GM12878 (cell line): ENCODE results near the gene HIVEP3. TPM values are rescaled to one million over a fixed set of nuclear protein-coding genes. Genes with fewer than 3 reads are reported as not detected.

Experiments
- ATAC-seq: fragments of 200-7000 bp; cut with Tn5 transposase; 3 replicates; pipeline ENCODE4 v1.9.1; 2020; ENCODE audit warnings: mild to moderate bottlenecking, moderate library complexity
- BruUV-seq: library from RNA; stranded (reverse); fragments of 400-500 nt; replicated peaks from 2 replicates; lab custom pipeline; 2021; lab: Mats Ljungman, UMichigan
- CTCF ChIA-PET: fragments of 300-600 bp; sonication (Branson Sonifier 250); formaldehyde crosslinking; extraction: SDS; loops from one replicate; lab custom pipeline; 2021; ENCODE audit warnings: inconsistent platforms; lab: Yijun Ruan, JAX
- POLR2A ChIA-PET: fragments of 350-600 bp; formaldehyde crosslinking; extraction: SDS; loops from one replicate; lab custom pipeline; 2021; ENCODE audit warnings: inconsistent platforms; lab: Charles Lee
- RAD21 ChIA-PET: fragments of 300-600 bp; sonication (Branson Sonifier 250); formaldehyde crosslinking; loops from one replicate; lab custom pipeline; 2023; ENCODE audit warnings: antibody characterized with exemption; ENCODE audit not compliant: unreplicated experiment; lab: Charles Lee
- SMC1A ChIA-PET: fragments of 300-600 bp; sonication (Branson Sonifier 250); formaldehyde crosslinking; loops from one replicate; lab custom pipeline; 2023; ENCODE audit not compliant: unreplicated experiment, uncharacterized antibody; lab: Charles Lee
- DNase-seq: peaks from one replicate; pipeline ENCODE4 v3.0.0-alpha.2; 2011; ENCODE audit warnings: low read depth, low spot score
- FAIRE-seq: peaks from 3 replicates; lab custom pipeline; 2011; peaks lifted over from hg19 to GRCh38; lab: Jason Lieb, UNC
- H2AFZ ChIP-seq: 2 replicates; pipeline ENCODE4 v1.6.0; 2011; ENCODE audit warnings: low read depth, low read length, control low read depth; ENCODE audit not compliant: control insufficient read depth
- H3K27ac ChIP-seq: 2 replicates; pipeline ENCODE4 v1.5.1; 2011; ENCODE audit warnings: control low read depth; ENCODE audit not compliant: control insufficient read depth, insufficient read depth
- H3K27me3 ChIP-seq, 2 experiments: replicated peaks in 1 of 2; 2 replicates each; pipeline versions ENCODE4 v1.6.0 to v1.6.1; 2011; ENCODE audit warnings: low read length in 1 of 2; ENCODE audit not compliant: control insufficient read depth in 2 of 2, insufficient read depth in 2 of 2
- H3K36me3 ChIP-seq, 2 experiments: 2 replicates each; pipeline ENCODE4 v1.5.1; 2011; ENCODE audit warnings: low read length in 1 of 2; ENCODE audit not compliant: control insufficient read depth in 2 of 2, insufficient read depth in 2 of 2
- H3K4me1 ChIP-seq: 2 replicates; pipeline ENCODE4 v1.6.1; 2011; ENCODE audit warnings: mild to moderate bottlenecking, low read length, moderate library complexity, mixed read lengths; ENCODE audit not compliant: control insufficient read depth, insufficient read depth
- H3K4me2 ChIP-seq: 2 replicates; pipeline ENCODE4 v1.6.0; 2011; ENCODE audit warnings: control low read depth; ENCODE audit not compliant: control insufficient read depth, insufficient read depth
- H3K4me3 ChIP-seq: fragments of 200-600 bp; sonication (generic); 2 replicates; pipeline ENCODE4 v1.5.1; 2016
- H3K79me2 ChIP-seq: 2 replicates; pipeline ENCODE4 v1.6.0; 2011; ENCODE audit warnings: low read length; ENCODE audit not compliant: control insufficient read depth, insufficient read depth
- H3K9ac ChIP-seq: 2 replicates; pipeline ENCODE4 v1.8.0; 2011; ENCODE audit warnings: low read length, control low read depth, mixed read lengths; ENCODE audit not compliant: control insufficient read depth, insufficient read depth
- H3K9me3 ChIP-seq: replicated peaks from 3 replicates; pipeline ENCODE4 v1.5.1; 2011; ENCODE audit warnings: mild to moderate bottlenecking, low read length; ENCODE audit not compliant: control insufficient read depth, insufficient read depth
- H4K20me1 ChIP-seq: 2 replicates; pipeline ENCODE4 v1.6.0; 2011; ENCODE audit not compliant: control insufficient read depth, insufficient read depth
- IKZF2 ChIP-seq, 2 experiments: fragments of 450-650 bp; IDR thresholded peaks; 2 replicates each; pipeline ENCODE4 v1.6.1; 2017; ENCODE audit warnings: mild to moderate bottlenecking in 2 of 2, moderate library complexity in 2 of 2
- PRDM15 ChIP-seq: fragments of 450-650 bp; formaldehyde crosslinking; IDR thresholded peaks from 2 replicates; pipeline ENCODE4 v1.4.0; 2020; ENCODE audit warnings: mild to moderate bottlenecking, moderate library complexity
- ZNF592 ChIP-seq: fragments of 450-650 bp; IDR thresholded peaks from 2 replicates; pipeline ENCODE4 v1.6.1; 2017; ENCODE audit warnings: mild to moderate bottlenecking, moderate library complexity
- WGBS: methylation state at CpG from one replicate; pipeline ENCODE4 v1.1.6; 2016; ENCODE audit warnings: low lambda C conversion rate; ENCODE audit not compliant: insufficient replicate concordance, insufficient coverage; ENCODE audit errors: missing lambda C conversion rate; 5-methylcytosine and 5-hydroxymethylcytosine counted together
- in situ Hi-C: fragments of 300-500 bp; cut with MboI; formaldehyde crosslinking; loops from 9 replicates; pipeline ENCODE4 v1.14.3; 2018; ENCODE audit warnings: mixed read lengths
- intact Hi-C: fragments of 100-400 bp; cut with micrococcal nuclease; formaldehyde crosslinking; loops from one replicate; pipeline ENCODE4 v1.14.2; 2022; ENCODE audit not compliant: unreplicated experiment
- polyA plus RNA-seq, 11 experiments: library from polyadenylated mRNA; depleted of rRNA in 4 of 11; unstranded in 6 of 11; stranded (reverse) in 5 of 11; fragments of >200 nt; fragmentation: Nextera tagmentation in 4 of 11; fragmentation: Illumina TruSeq in 1 of 11; extraction: Ambion mirVana in 4 of 11; extraction: Trizol in 1 of 11; gene quantifications; 1 replicate in 1 of 11; 2 replicates in 10 of 11; pipeline versions ENCODE4 v1.2.1 to v1.2.3, GENCODE V29; 2011 to 2016; ENCODE audit warnings: inconsistent platforms in 2 of 11, missing spikeins in 2 of 11, low read depth in 1 of 11
- total RNA-seq, 4 experiments: library from RNA; depleted of rRNA in 3 of 4; stranded (reverse); fragments of >200 nt in 3 of 4; fragmentation: Illumina TruSeq in 1 of 4; extraction: Trizol in 1 of 4; gene quantifications; 2 replicates each; pipeline versions ENCODE4 v1.2.1 to v1.2.3, GENCODE V29; 2013 to 2021

The HIVEP3 gene
- total and polyA plus RNA-seq, 10 of the 15 experiments (the other 5 are each of a cell fraction or from before 2014, with no cell fraction given) = 1.8 to 13.6 (median 3.8) TPM

DNA sequence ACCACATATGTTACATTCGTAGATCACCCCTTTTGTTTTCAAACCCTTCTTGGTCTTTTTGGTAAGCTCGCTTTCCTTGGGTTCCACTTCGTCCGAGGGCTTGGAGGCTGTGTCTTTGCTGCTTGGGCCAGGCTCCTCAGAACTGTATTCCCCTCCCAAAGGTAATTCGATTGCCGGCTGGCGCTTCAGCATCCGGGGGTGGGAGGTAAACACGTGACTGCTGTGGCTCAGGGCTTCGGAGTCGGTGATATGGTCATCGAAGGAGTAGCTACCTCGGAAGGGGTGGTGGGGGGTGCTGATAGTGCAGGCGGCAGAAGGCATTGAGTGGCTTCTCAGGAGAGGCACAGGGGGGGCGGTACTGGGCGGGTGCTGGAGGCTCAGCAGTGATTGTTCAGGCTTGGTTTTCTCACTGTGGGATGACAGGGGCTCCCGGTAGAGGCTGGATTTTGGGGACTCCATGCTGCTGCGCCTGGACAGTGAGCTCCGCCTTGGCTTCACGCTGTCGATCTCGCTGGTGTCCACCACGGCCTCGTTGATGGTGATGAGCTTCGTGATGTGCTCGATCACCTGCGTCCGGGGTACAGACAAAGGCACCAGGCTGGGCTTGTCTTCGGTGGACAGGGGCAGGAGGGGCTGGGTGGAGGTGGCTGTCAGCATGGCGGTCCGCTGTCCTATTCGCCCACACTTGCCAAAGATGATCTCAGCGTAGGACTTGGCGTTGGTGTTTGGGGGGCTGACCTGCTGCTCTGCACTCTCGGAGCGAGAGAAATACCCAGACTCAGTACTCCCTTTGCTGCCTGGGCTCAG is 335.7 kb downstream of the HIVEP3 start:
- RAD21 ChIA-PET = interaction anchor here (1.1 kb wide), 1 partner anchor 144 kb away, joined by 3 read pairs; no protein-coding TSS in a partner anchor

More for the DNA sequence above, 335.7 kb downstream of the HIVEP3 start:
- no TSS peak for BruUV-seq
- FAIRE-seq = no peak
- H3K4me1 ChIP-seq = no peaks in the 10 kb centered on the region
- ChIA-PET CTCF (no interaction called here), SMC1A (interaction anchor here (0.6 to 1.2 kb wide), 3 partner anchors 9 to 72 kb away, joined by 3 read pairs; no protein-coding TSS in a partner anchor), POLR2A (no interaction called here)
- intact Hi-C loops = no loop called here
- H2AFZ ChIP-seq = no peak overlapping the region
- H3K4me2 ChIP-seq = no peak overlapping the region
- no peak for TF ChIP-seq ZNF592
- no peak for TF ChIP-seq IKZF2 (IDR thresholded peaks at IDR 0.05)
- TF ChIP-seq PRDM15 (CRISPR knock-in tag) = no peak
- H3K36me3 ChIP-seq = peaks cover 0 to 9% of the 10 kb centered on the region in 2 experiments; a peak in 2 of 4 replicates
- no peak overlapping the region for H3K27ac ChIP-seq
- no peaks in the 10 kb centered on the region for H3K79me2 ChIP-seq
- H3K9ac ChIP-seq = no peak overlapping the region
- H3K27me3 ChIP-seq = no peaks in the 10 kb centered on the region
- in situ Hi-C loops = no loop called here
- H4K20me1 ChIP-seq = no peaks in the 10 kb centered on the region
- H3K9me3 ChIP-seq = no peaks in the 10 kb centered on the region
- DNase-seq = no peak
- no peak overlapping the region for H3K4me3 ChIP-seq
- WGBS = 92% methylated on average over 36 of the region's 36 CpGs
- ATAC-seq = no peak
